Kidney tubule cell (primary cell): ENCODE results near the gene MAP3K14.

Experiments
- DNase-seq: peaks from one replicate; pipeline ENCODE4 v3.0.0-alpha.2; 2018; ENCODE audit warnings: low spot score

The MAP3K14 gene

DNA sequence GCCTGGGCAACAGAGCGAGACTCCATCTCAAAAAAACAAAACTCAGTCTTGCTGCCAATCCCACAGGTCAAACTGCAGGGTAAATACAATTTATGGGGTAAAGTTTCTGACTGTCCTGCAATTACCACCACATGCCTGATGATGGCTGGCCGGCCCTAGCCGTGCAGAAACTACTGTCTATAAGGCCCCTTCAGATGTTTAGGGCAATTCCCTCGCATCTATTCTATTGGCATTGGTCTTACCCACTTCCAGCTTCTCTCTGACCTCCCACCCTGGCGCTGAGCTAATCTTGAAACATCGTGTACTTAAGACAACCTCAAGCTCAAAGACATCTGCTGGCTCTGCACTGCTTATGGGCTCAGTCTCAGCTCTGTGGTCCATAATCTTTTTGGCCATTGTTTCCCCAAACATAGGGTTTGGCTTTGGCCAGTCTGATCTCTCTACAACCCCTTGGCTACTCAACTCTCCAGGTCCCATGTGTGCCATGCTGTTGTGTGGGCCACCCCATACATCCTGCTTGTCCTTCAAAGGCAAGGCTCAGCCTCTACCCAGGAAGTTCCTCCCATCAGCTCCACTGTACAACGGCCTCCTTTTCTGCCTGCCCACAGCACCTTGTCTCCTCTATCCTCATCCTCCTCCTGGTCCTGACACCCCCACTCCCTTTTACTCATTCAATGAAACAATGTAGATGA lies 16.6 kb downstream of the MAP3K14 start:
- DNase-seq: no peak

DNA sequence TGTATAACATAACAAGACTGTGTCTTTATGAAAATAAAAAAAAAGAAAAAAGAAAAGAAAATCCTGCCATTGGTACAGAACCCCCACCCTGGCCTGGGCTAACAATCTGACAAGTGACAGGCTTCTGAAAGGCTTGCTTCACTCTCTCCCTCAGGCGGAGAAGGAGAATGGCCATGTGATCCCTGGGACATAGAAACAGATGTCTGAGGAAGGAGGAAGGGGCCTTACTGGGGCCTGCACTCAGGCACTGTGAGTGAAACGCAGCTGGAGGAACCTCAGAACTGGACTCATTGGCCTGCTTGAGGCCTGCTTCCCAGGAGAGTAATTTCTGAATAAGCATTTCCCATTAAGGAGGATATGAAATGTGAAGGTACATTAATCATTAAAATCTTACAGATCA lies 17.5 kb downstream of the MAP3K14 start:
- DNase-seq: peak; percentile 47

DNA sequence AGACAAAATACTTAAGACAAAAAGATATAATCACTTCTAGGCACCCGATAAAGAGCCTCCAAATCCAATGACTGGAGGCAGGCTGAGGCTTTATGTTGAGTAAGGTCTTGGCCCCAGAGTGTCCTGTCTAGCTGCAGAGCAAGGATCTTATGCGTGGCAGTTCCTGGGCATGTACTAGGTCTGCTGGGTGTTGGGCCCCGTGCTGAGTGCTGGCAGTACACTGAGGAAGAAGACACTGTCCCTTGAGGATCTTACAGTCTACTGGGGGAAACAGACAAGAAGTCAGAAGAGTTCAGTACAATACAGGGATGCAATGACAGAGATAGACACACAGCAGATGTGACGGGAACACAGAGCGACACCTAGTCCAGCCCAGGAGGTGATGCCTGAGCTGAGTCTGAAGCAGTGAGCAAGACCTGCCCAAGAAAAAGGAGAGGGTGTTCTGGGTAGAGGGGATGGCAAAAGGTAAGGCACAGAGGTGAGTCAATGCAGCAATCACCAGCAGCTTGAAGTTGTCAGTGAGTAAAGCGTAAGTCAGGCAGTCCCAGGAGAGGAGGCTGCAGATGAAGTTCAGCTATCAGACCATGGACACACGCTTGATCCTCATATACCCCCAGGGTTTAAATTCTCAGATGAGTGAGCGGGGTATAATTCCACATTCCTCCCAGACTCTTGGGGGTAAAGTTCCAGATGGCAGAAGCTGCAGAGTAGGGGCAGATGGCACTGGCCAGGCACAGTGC lies 18.1 kb downstream of the MAP3K14 start:
- peak; percentile 69 for DNase-seq

DNA sequence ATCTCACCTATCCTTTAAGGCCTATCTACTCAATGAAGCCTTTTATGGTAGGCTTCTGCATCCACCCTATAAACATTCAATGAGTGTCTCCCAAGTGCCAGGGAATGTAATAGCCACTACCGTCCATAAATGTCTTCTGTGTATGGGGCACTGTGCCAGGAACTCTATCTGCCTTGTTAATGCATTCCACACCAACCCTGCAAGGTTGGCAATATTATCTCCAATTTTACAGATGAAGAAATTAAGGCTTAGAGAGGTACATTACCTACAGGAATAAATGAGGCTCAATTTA lies 20.0 kb downstream of the MAP3K14 start:
- DNase-seq: no peak

DNA sequence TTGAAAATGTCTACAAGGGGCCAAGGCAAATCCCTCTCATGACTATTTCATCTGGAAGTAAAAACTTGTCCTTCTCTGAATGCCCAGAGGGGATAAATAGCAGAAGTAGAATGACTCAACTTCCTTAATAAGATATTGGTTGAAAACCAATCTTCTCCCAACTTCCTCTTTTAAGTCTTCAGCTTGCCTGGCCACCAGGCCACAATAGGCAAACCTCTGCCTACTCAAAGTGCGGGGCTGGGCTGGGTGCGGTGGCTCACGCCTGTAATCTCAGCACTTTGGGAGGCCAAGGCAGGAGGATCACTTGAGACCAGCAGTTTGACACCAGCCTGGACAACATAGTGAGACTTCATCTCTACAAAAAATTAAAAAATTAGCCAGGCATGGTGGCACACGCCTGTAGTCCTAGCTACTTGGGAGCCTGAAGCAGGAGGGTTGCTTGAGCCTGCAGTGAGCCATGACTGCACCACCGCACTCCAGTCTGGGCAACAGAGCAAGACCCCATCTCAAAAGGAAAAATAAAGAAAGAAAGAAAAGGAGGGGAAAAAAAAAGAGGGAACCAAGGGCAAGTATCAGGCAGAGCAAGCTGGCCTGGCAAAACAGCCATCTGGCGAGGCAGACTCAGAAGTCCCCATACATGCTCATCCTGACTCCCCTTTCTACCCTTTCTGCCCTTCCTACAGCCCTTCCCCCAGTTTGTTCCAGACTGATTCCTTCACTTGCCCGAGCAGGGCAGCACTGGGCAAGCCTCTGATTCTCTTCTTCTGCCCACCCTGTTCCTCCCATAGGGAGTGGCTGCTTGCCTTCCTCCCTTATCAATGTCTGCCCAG lies 20.6 kb downstream of the MAP3K14 start:
- DNase-seq: peak; percentile 61

DNA sequence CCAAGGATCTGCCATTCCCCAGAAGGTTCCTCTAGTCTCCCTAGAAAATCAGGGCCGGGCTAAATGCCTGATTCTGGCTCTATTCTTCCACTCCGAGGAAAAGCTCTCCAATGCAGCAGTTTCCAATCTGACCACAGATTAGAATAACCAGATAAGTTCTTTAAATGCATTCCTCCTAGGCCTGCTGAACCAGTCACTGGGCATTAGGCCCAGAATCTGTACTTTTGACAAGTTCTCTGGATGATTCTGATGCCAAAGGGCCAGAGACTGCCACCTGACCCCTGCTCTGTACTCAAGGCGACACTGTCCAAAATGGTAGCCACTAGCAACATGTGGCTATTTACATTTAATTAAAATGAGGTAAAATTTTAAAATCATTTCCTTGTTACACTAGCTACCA lies 22.3 kb downstream of the MAP3K14 start:
- no peak for DNase-seq

DNA sequence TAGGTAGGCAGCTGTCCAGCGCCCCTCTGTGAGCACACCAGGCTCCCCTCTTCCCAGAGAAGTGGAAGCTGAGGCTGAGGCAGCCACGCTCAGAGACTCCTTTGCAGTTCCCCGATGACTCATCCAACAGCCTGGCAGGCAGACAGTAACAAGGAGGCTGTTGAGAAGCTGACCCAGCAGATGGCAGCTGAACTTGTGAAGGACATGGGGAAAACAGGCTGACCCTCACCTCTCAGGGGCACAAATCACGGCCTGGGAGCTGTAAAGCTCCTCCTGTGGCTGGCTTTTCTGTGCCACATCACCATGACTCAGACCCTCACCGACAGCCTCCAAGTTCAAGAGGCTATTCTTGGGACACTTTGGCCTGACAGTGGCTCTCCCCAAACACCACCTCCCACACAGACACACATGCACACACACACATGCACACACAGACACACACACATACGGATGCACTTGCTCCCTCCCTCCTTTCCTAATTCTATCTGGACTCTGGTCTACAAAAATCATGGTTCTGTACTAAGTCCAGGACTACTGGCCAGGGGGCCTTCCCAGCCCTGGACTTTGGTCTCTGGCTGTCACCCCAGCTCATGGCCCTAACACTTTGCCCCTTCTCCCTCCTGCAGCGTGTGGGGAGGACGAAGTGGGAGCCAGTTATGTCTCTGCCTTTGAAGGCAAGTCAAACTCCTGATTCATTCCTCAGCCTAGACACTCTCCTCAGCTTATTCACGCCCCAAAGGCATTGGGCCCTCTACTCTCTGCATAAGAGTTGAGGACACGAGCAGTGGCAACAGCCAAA lies 23.2 kb downstream of the MAP3K14 start:
- DNase-seq: peak; percentile 97

DNA sequence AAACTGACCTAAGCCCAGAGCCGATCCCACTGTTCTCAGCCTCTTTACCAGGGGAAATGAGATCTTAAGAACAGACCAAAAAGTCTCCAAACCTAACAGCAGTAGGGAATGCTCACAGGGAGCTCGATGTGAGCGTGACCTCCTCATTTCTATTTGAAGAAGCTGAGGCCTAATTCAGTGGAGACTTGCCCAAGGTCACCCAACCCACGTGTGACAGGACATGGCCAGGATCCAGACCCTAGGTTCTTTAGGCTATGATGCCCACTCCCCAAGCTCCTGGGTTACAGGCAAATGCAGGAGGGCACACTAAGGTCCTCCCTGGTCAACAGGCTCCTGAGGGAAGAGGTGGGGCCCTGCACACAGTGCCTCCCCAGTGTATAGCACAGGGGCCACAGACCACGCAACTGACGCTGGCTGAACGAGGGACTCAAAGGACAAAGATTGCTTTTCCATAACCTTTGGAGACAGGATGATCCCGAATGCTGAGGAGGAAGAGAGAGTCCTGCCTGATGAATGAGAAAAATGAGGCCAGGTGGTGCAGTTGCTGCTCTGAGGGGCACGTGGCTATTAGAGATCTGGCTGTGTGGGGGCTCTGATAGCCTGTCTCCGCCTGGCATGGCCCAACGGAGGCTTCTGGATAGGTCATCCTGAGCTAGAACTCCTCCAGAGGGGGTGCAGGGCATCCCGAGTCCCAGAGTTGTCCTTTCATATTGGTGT lies 24.0 kb downstream of the MAP3K14 start:
- DNase-seq: no peak

DNA sequence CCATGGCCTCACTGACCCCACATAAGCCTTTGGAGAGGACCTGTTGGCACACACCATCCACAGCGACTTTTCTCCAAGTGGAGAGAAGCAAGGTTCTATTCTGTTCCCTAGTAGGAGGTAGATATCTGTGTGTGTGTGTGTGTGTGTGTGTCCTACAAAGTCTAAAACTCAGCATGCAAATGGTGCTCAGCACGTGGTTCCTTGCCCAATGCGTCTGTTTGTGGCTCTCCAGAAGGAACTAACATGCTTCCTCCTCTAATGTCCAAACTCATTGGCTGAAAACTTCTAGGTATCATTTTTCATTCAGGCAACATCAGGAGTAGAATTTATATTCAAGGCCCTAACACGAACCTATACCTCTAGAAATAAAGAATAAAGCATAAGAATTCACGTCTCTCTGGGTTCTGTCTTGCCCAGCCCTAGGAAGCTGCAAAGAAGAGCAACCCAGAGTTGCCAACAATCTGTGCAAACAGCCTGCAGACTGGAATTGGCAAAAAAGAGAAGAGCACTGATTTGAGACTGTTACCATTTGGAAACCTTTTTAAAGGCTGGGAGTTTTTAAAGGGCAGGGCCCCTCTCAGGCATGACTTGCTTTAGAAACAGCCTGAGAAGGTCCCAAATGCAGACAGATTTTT lies 25.5 kb downstream of the MAP3K14 start:
- DNase-seq: no peak

DNA sequence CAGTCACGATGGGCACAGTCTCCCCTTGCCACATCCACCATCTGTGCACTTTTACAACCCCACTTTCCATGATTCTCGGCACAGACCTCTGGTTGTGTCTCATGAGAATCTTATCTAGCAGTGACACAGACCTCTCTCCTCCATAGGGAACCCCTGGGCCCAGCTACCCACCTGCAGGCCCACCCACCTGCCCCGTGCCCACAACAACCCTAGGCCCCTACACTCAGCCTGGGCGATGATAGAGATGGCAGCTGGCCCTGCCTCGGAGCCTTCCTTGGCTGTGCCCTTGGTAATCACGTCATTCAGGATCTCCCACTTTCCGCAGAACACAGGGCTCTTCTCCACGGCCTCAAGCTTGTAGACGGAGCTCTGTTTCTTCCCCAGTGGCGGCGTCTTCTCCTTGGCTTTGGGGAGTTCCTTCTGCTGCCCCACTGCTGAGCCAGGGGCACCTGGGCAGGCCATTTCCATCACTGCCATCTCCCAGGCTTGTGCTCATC lies 26.5 kb downstream of the MAP3K14 start:
- no peak for DNase-seq

DNA sequence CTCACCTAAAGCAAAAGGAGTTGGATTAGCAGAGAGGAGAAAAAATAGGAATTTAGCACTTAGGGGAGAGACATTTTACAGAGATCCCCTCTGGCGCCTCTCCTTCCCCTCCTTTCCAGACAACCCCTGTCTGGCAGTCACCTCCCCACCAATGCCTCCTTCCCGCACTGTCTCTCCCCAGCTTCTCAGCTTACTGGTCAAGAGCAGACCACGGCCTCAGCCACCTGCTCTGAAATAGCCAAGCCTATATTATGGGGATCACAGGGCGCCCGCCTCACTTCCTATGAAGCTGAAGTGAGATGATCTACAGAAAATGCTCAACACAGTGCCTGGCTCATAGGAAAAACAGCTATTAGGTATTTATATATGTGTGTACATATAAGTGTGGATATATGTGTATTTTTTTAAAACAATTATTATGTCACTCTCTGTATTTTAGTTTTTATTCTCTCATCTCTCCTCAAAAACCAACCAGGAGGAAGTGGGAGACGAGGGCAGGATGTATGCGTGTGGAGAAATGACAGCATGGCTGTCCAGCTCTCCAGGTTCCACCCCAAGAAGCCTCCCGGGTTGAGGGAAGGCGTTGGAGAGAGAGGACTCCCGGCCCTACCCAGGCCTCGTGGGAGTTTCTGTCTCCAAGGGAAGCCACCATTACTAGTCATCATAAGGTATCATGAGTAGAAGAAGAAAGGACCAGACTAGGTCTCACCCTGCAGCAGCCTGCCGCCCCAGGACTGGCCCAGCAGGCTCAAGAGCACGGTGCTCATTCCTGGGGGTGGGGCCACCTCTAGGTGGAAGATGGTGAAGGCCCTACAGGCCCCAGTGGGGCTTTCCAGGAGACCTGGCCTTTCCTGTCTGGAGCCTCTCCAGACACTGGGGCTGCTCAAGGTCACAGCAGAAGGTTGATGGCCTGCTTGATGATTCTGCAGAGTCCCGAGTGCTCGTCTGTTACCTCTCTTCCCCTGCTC lies 27.2 kb downstream of the MAP3K14 start:
- DNase-seq: no peak

DNA sequence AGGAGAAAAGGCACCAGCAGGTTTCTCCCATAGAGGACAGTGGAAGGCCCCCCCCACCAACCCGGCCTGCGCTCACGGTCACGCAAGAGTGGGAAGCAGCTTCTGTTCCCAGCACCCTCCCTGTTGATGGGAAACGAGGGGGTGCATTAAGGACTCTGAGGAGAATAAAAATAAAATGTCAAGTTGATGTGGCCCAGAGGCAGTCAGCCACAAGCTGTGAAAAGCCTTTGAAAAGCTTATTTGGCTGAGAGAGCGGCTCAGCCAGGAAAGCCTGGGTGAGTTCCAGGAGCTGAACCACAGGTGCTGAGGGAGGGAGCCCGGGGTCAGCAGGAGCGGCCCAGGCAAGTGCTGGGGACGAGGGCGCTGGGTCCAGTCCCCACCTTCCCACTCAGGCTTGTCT lies 28.0 kb downstream of the MAP3K14 start:
- DNase-seq: no peak

DNA sequence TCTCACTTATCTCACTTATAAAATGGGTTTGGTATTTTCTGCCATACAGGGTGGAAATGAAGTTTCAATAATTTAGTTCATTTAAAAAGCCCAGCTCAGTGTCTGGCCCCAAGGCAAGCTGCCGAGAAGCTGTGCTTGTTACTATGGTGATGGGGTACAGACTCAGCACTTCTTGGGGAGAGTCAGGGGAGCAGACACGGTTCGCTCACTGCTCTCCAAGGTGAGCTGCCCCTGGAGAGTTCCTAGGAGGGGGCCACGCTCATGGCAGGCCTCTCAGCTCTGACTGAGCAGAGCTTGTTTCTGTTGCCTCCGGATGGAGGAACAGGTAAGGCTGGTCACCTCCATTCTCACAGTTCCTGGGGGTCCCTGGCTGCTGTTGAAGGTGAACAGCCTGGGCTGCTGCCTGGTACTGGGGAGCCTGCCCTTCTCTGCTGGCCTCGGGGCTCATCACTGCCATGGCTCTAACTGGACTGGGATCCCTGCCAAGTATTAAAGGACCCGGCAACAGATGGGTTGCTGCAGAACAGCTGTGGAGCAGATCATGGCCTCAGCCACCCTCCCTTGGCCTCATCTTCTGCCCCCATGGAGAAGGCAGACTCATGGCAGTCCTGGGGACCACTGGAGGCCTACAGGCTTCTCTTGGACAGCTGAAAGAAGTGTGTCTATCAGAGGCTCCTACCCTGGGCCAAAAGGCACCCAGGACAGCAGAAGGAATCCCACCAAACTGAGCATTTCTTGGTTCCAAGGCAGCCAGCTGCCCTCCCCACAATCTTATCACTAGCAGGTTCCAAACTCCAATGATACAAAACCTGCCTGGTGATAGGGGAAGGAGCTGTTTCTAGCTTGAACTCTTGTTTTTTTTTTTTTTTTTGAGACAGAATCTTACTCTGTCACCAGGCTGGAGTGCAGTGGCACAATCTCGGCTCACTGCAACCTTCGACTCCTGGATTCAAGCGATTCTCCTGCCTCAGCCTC lies 29.0 kb downstream of the MAP3K14 start:
- DNase-seq: no peak

DNA sequence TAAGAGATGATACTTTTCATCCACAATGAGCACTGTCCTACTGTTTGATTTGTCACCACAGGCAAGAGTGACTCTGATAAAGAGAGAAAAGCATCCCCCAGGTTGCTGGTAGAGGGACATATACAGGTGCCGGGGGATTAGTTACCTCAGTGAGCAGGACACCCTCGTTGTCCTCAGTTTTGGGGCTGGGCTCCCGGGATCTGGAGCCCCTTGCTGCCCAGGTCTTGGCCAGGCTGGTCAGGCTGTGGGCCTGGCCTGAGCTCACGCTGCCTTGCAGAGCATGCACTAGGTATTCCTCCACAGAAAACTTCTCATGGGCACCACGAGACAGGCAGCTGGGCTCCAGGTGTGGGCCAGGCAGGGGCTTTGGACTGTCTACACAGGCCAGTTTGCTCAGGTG lies 30.5 kb downstream of the MAP3K14 start:
- no peak for DNase-seq

DNA sequence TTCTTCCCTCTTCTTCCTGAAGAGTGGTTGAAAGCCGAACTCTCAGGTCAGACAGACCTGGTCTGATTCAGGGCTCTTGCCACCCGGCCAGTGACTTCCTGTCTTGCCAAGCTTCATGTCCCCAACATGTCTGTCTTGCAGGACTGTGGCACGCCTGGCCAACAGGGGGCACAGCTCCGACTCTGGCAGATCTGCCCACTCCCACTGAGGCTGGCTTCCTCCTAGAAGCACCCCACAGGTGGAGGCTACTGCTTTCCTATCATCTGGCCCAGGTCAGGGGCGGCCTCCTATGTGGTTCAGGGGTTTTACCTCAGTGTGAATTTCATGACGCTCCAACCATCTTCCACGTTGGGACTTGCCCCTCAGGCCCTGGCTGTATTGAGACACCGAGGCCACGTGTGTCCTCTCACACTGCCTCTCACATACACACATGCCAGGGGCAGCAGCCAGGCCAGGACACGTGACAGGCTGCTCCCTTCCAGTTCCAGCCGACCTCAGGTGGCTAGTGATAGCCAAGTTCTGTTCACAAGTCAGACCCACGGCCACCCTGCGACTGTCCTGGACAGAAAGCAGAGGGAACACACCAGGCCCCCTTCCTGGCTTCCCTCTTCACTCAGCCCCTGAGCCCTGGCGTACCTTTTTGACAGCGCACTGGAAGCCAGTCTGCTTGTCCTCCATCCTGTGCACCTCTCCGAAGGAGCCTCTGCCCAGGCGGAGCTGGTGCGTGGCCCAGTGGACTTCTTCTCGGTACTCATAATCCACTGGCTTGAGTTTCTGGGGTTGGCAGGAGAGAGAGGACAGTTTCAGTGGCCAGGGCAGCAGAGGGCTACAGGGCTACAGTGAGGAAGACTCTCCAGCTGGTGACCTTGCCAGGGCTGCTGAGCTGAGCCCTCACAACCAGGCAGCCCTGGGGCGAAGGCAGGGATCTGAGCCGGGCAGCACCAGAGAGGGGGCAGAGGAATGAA lies 32.4 kb downstream of the MAP3K14 start:
- no peak for DNase-seq

DNA sequence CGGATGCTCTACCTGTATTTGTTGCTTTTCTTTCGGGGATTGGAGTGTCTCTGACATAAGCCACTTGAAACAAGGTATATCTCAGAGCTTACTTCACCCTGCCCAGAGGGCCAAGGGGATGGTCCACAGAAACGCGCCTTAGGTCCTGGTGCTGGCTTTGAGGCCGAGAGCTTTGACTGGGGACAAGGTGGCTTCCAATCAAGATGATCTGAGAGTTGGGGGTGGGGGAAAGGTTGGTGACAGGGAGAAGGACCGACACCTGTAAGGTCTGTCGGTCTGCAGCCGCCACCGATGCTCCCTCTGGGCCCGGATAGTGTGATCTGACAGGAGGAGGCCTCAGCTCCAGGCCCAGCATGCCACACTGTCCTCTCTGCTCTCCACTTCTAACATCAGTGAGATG lies 33.1 kb downstream of the MAP3K14 start:
- DNase-seq: no peak
